Adrenal gland (tissue), 5 donors: ENCODE results near the gene TEX13A.
"Not testable (repeated sequence)": the region's sequence is repeated elsewhere in the genome, so short reads cannot be mapped to it uniquely, and the experiment has no call there.

Experiments
- POLR2A ChIP-seq, 2 donors: fragments of 450-650 bp; IDR thresholded peaks; one replicate each; pipeline ENCODE4 v1.6.1; 2017; ENCODE audit warnings: antibody characterized with exemption in 2 of 2, mild to moderate bottlenecking in 2 of 2, moderate library complexity in 1 of 2
- TF ChIP-seq, protein P1 (sequence below), 6 experiments: fragments of 450-650 bp in 4 of 6; fragments of 200-600 bp in 2 of 6; sonication (generic) in 1 of 6; IDR thresholded peaks; 1 replicate in 5 of 6; 2 replicates in 1 of 6; pipeline versions ENCODE4 v1.5.1 to v1.8.0; 2016 to 2021; ENCODE audit warnings: antibody characterized with exemption in 6 of 6, mild to moderate bottlenecking in 2 of 6, moderate library complexity in 1 of 6
- donor health status: DM: no; HTN: no; CAD: no.

GRCh38 chrX:105237407-105237806 lies 16.9 kb upstream of the TEX13A start:
- not testable (repeated sequence) for TF ChIP-seq POLR2A (IDR thresholded peaks at IDR 0.05)
- TF ChIP-seq, protein P1, sequence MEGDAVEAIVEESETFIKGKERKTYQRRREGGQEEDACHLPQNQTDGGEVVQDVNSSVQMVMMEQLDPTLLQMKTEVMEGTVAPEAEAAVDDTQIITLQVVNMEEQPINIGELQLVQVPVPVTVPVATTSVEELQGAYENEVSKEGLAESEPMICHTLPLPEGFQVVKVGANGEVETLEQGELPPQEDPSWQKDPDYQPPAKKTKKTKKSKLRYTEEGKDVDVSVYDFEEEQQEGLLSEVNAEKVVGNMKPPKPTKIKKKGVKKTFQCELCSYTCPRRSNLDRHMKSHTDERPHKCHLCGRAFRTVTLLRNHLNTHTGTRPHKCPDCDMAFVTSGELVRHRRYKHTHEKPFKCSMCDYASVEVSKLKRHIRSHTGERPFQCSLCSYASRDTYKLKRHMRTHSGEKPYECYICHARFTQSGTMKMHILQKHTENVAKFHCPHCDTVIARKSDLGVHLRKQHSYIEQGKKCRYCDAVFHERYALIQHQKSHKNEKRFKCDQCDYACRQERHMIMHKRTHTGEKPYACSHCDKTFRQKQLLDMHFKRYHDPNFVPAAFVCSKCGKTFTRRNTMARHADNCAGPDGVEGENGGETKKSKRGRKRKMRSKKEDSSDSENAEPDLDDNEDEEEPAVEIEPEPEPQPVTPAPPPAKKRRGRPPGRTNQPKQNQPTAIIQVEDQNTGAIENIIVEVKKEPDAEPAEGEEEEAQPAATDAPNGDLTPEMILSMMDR (IDR thresholded peaks at IDR 0.05) = not testable (repeated sequence)
